ENCODE measurements around the gene ZSWIM6. TPM values are rescaled to one million over a fixed set of nuclear protein-coding genes. Genes with fewer than 3 reads are reported as not detected.
A peak's percentile ranks its signal among the peaks of the same experiment; 100 is the strongest.

The ZSWIM6 gene
- polyA plus RNA-seq, 1 of the 3 experiments (the other 2 are of a cell fraction): 7.4 TPM

GRCh38 chr5:61302200-61302563, 29.9 kb upstream of the ZSWIM6 start:
- ChIA-PET POLR2A (no interaction called here), CTCF (interaction anchor here (1.5 kb wide), 1 partner anchor 9 kb away, joined by 4 read pairs; no protein-coding TSS in a partner anchor)
- H3K4me2 ChIP-seq: peak overlapping the region; percentile 76
- H3K9me2 ChIP-seq: no peaks in the 10 kb centered on the region
- H3K79me2 ChIP-seq (ENCODE audit: insufficient read depth): no peaks in the 10 kb centered on the region
- peak overlapping the region; percentile 54; the same call in 1 of the 2 replicates for H3K9ac ChIP-seq
- H3K4me1 ChIP-seq (ENCODE audit: control insufficient read depth in 1 of 2, insufficient read depth in 2 of 2, low read depth in 1 of 2, low read length in 1 of 2): peaks cover 0 to 25% of the 10 kb centered on the region in 2 experiments
- DNase-seq: no peak
- no peaks in the 10 kb centered on the region for H3K27me3 ChIP-seq (ENCODE audit: insufficient read depth)
- WGBS (ENCODE audit: low lambda C conversion rate): 57% methylated on average over 4 of the region's 4 CpGs
- no peaks in the 10 kb centered on the region for H4K20me1 ChIP-seq (ENCODE audit: insufficient read depth)
- peak overlapping the region; percentile 54 to 94; a peak in 3 of 4 replicates for H3K27ac ChIP-seq (ENCODE audit: low read depth in 2 of 2, low read length in 1 of 2)
- H2AFZ ChIP-seq (ENCODE audit: low read depth): 0 out of 2 replicates have a peak overlapping the region, but pooled peaks have one; percentile 15
- H3K9me3 ChIP-seq: no peaks in the 10 kb centered on the region
- peaks cover 30% of the 10 kb centered on the region for H3F3A ChIP-seq (replicated peaks; ENCODE audit: insufficient read depth)
- H3K36me3 ChIP-seq (replicated peaks in 1 of 2; ENCODE audit: control insufficient read depth in 1 of 2, insufficient read depth in 2 of 2, low read length in 1 of 2): no peaks in the 10 kb centered on the region
- TF ChIP-seq FOXJ3 (CRISPR knock-in tag; IDR thresholded peaks at IDR 0.05) (no peak), ELF1 (IDR thresholded peaks at IDR 0.05) (no peak), REST (IDR thresholded peaks at IDR 0.05; ENCODE audit: low read depth, low read length) (no peak), ZBTB33 (IDR thresholded peaks at IDR 0.05; ENCODE audit: borderline replicate concordance, low read depth) (no peak), RAD21 (IDR thresholded peaks at IDR 0.05; ENCODE audit: low read length) (no peak), TAF1 (IDR thresholded peaks at IDR 0.05; ENCODE audit: borderline replicate concordance, low read depth, low read length) (no peak), POLR2AphosphoS5 (IDR thresholded peaks at IDR 0.05; ENCODE audit: low read depth, low read length) (no peak), RFX5 (IDR thresholded peaks at IDR 0.05; ENCODE audit: low read length) (no peak), EZH2phosphoT487 (IDR thresholded peaks at IDR 0.05; ENCODE audit: borderline replicate concordance, low read depth) (no peak), USF1 (IDR thresholded peaks at IDR 0.05; ENCODE audit: borderline replicate concordance, low read depth) (no peak), RXRA (IDR thresholded peaks at IDR 0.05; ENCODE audit: borderline replicate concordance, low read depth) (no peak), FOSL2 (IDR thresholded peaks at IDR 0.05; ENCODE audit: borderline replicate concordance, low read depth) (no peak), MEF2A (IDR thresholded peaks at IDR 0.05; ENCODE audit: borderline replicate concordance, low read depth) (no peak), MXI1 (IDR thresholded peaks at IDR 0.05; ENCODE audit: low read depth, low read length) (no peak)
- H3K4me3 ChIP-seq (ENCODE audit: low read depth in 2 of 2, low read length in 1 of 2): no peak overlapping the region

All from SK-N-SH (cell line).